Suprapubic skin (tissue), 4 donors: Measurements from ENCODE around the gene HBZ. TPM values are rescaled to one million over a fixed set of nuclear protein-coding genes. Genes with fewer than 3 reads are reported as not detected.

ENCODE experiments used
- DNase-seq, 2 donors: peaks; one replicate each; pipeline ENCODE4 v3.0.0-alpha.2; 2019; ENCODE audit warnings: low spot score in 2 of 2
- H3K27ac ChIP-seq: fragments of 200-600 bp; sonication (generic); one replicate; pipeline ENCODE4 v1.5.1; 2019
- H3K27me3 ChIP-seq: fragments of 200-600 bp; sonication (generic); one replicate; pipeline ENCODE4 v1.5.1; 2019
- H3K36me3 ChIP-seq: fragments of 200-600 bp; sonication (generic); one replicate; pipeline ENCODE4 v1.5.1; 2019
- H3K4me1 ChIP-seq: fragments of 200-600 bp; sonication (generic); one replicate; pipeline ENCODE4 v1.5.1; 2019
- H3K4me3 ChIP-seq: fragments of 200-600 bp; sonication (generic); one replicate; pipeline ENCODE4 v1.5.1; 2019; ENCODE audit warnings: mild to moderate bottlenecking
- H3K9me3 ChIP-seq: fragments of 200-600 bp; sonication (generic); one replicate; pipeline ENCODE4 v1.5.1; 2019
- CTCF ChIP-seq, 2 donors: fragments of 200-600 bp in 1 of 2; fragments of 450-650 bp in 1 of 2; sonication (generic) in 1 of 2; IDR thresholded peaks; one replicate each; pipeline ENCODE4 v1.5.1; 2016 to 2019; ENCODE audit warnings: antibody characterized with exemption in 2 of 2, mild to moderate bottlenecking in 1 of 2, moderate library complexity in 1 of 2
- EP300 ChIP-seq: sonication (generic); formaldehyde crosslinking; IDR thresholded peaks from one replicate; pipeline ENCODE4 v1.6.1; 2017; ENCODE audit warnings: antibody characterized with exemption
- POLR2A ChIP-seq, 2 donors: fragments of 450-650 bp; IDR thresholded peaks; one replicate each; pipeline ENCODE4 v1.6.1; 2017; ENCODE audit warnings: antibody characterized with exemption in 2 of 2, mild to moderate bottlenecking in 2 of 2, moderate library complexity in 2 of 2
- POLR2AphosphoS5 ChIP-seq, 3 donors: sonication (generic); formaldehyde crosslinking; IDR thresholded peaks; one replicate each; pipeline ENCODE4 v1.6.1; 2017; ENCODE audit warnings: antibody characterized with exemption in 3 of 3
- WGBS: methylation state at CpG from one replicate; pipeline ENCODE4 v1.1.5; 2018; 5-methylcytosine and 5-hydroxymethylcytosine counted together
- total RNA-seq, 4 donors: library from RNA; depleted of rRNA; stranded (reverse); fragments of >200 nt; gene quantifications; one replicate each; pipeline ENCODE4 v1.1.0, GENCODE V29; 2016

Gene HBZ
- total RNA-seq, 4 donors from 2014 or later: not detected

- no peaks in the 10 kb centered on the region for H3K9me3 ChIP-seq
- no peaks in the 10 kb centered on the region for H3K27me3 ChIP-seq
- peaks cover 6% of the 10 kb centered on the region for H3K36me3 ChIP-seq
- no peak for TF ChIP-seq EP300
- no peak for TF ChIP-seq POLR2AphosphoS5 (IDR thresholded peaks at IDR 0.05)
- TF ChIP-seq CTCF (IDR thresholded peaks at IDR 0.05): no peak
- no peak for TF ChIP-seq POLR2A (IDR thresholded peaks at IDR 0.05)
- H3K4me3 ChIP-seq: no peak overlapping the region
- DNase-seq: no peak
- no peaks in the 10 kb centered on the region for H3K4me1 ChIP-seq
- H3K27ac ChIP-seq: no peak overlapping the region
- WGBS: 95% methylated on average over 2 of the region's 2 CpGs
Observed at GRCh38 chr16:129075-129474, 23.4 kb upstream of the HBZ start.

GRCh38 chr16:130533-131173 lies 21.8 kb upstream of the HBZ start:
- TF ChIP-seq POLR2AphosphoS5 (IDR thresholded peaks at IDR 0.05) (no peak), CTCF (IDR thresholded peaks at IDR 0.05) (no peak), EP300 (no peak), POLR2A (IDR thresholded peaks at IDR 0.05) (no peak)
- no peaks in the 10 kb centered on the region for H3K9me3 ChIP-seq
- H3K36me3 ChIP-seq: no peaks in the 10 kb centered on the region
- no peaks in the 10 kb centered on the region for H3K27me3 ChIP-seq
- H3K27ac ChIP-seq: no peak overlapping the region
- no peaks in the 10 kb centered on the region for H3K4me1 ChIP-seq
- no peak for DNase-seq
- no peak overlapping the region for H3K4me3 ChIP-seq
- WGBS: 97% methylated on average over 15 of the region's 15 CpGs

- WGBS: 95% methylated on average over 7 of the region's 7 CpGs
- H3K36me3 ChIP-seq: no peaks in the 10 kb centered on the region
- peaks cover under 1% of the 10 kb centered on the region for H3K4me1 ChIP-seq
- no peak overlapping the region for H3K4me3 ChIP-seq
- H3K27me3 ChIP-seq: no peaks in the 10 kb centered on the region
- H3K27ac ChIP-seq: no peak overlapping the region
- no peaks in the 10 kb centered on the region for H3K9me3 ChIP-seq
- no peak for DNase-seq
- TF ChIP-seq EP300 (no peak), POLR2AphosphoS5 (IDR thresholded peaks at IDR 0.05) (no peak), POLR2A (IDR thresholded peaks at IDR 0.05) (no peak), CTCF (IDR thresholded peaks at IDR 0.05) (no peak)
Observed at GRCh38 chr16:132120-132519, 20.3 kb upstream of the HBZ start.

GRCh38 chr16:133716-134115 lies 18.7 kb upstream of the HBZ start:
- Histone ChIP-seq H3K4me3 (no peak overlapping the region), H3K27me3 (no peaks in the 10 kb centered on the region), H3K9me3 (no peaks in the 10 kb centered on the region), H3K36me3 (no peaks in the 10 kb centered on the region), H3K27ac (no peak overlapping the region), H3K4me1 (peaks cover 7% of the 10 kb centered on the region)
- TF ChIP-seq EP300: no peak
- TF ChIP-seq CTCF (IDR thresholded peaks at IDR 0.05): no peak
- TF ChIP-seq POLR2A (IDR thresholded peaks at IDR 0.05): no peak
- no peak for TF ChIP-seq POLR2AphosphoS5 (IDR thresholded peaks at IDR 0.05)
- DNase-seq: no peak
- 98% methylated on average over 2 of the region's 2 CpGs for WGBS

GRCh38 chr16:138049-138417 lies 14.4 kb upstream of the HBZ start:
- Histone ChIP-seq H3K4me1 (peaks cover 12% of the 10 kb centered on the region), H3K27ac (peak overlapping the region; percentile 42), H3K9me3 (no peaks in the 10 kb centered on the region), H3K36me3 (no peaks in the 10 kb centered on the region), H3K4me3 (peak overlapping the region; percentile 62), H3K27me3 (no peaks in the 10 kb centered on the region)
- no peak for TF ChIP-seq POLR2A (IDR thresholded peaks at IDR 0.05)
- DNase-seq: no peak
- WGBS: 0% methylated on average over 20 of the region's 30 CpGs
